NCI-H446 (cell line): Measurements from ENCODE around the gene PAWR.
A peak's percentile ranks its signal among the peaks of the same experiment; 100 is the strongest.
"Not testable (repeated sequence)": the region's sequence is repeated elsewhere in the genome, so short reads cannot be mapped to it uniquely, and the experiment has no call there.

Source experiments
- DNase-seq, 2 experiments: peaks; one replicate each; lab custom pipeline; 2025; lab: John Stamatoyannopoulos, UW

The PAWR gene

GRCh38 chr12:79648881-79649280 is 41.9 kb downstream of the PAWR start:
- no peak for DNase-seq

DNA sequence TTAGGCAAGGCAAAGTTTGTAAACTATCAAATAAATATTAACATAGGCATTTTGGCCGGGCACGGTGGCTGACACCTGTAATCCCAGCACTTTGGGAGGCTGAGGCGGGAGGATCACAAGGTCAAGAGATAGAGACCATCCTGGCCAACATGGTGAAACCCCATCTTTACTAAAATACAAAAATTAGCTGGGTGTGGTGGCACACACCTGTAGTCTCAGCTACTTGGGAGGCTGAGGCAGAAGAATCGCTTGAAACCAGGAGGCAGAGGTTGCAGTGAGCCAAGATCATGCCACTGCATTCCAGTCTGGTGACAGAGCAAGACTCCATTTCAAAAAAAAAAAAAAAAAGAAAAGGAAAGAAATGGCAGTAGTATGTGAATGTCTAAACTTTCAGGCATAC is 43.9 kb downstream of the PAWR start:
- not testable (repeated sequence) for DNase-seq

DNA sequence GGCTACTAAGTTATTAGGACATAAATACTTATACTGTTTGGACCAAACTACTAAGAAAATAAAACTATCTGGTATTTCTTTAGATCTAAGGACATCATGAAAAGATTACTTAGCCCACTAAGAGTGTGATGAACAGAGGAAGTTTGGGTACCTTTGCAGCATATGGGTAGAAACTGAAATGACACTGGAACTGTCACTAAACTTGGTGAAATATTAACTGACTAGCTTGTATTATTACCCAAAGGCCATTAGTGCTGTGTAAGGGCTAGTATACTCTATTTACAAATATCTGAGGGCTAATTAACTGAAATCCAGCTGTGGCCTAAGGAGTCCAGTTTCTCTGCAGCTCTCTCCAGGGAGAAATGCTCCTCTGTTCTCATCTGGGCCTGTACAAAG is 45.5 kb downstream of the PAWR start:
- no peak for DNase-seq

GRCh38 chr12:79644274-79645234 is 46.2 kb downstream of the PAWR start:
- DNase-seq: no peak

- no peak for DNase-seq
Measured at GRCh38 chr12:79643821-79644220, 46.9 kb downstream of the PAWR start.

- DNase-seq: no peak
Measured at GRCh38 chr12:79638490-79638889, 52.3 kb downstream of the PAWR start.

GRCh38 chr12:79637093-79637492 is 53.7 kb downstream of the PAWR start:
- DNase-seq: no peak

- no peak for DNase-seq
Measured at GRCh38 chr12:79635676-79636075, 55.1 kb downstream of the PAWR start.

GRCh38 chr12:79634957-79635471 is 55.8 kb downstream of the PAWR start:
- peak in 1 of 2 experiments; percentile 3 for DNase-seq

- no peak for DNase-seq
Measured at GRCh38 chr12:79629561-79629960, 61.2 kb downstream of the PAWR start.

- not testable (repeated sequence) for DNase-seq
Measured at GRCh38 chr12:79626735-79627134, 64.0 kb downstream of the PAWR start.

DNA sequence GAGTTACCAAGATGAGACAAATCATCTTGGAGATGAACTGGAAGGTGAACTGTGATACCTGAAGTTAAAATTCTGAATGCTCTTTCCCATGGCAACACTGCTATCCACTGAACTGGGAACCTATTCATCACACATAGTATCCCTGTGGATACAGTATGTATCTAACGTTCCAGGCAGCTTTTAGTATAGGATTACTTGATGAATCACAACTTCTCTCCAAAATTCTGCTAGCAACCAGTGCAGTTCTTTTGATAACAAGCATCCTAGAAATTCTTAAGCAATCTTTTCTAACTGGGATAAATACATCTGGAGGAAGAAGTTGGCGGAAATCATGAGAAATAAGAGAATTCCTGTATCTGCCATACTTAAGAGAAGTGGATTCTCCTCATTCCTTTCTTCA is 66.4 kb downstream of the PAWR start:
- no peak for DNase-seq

DNA sequence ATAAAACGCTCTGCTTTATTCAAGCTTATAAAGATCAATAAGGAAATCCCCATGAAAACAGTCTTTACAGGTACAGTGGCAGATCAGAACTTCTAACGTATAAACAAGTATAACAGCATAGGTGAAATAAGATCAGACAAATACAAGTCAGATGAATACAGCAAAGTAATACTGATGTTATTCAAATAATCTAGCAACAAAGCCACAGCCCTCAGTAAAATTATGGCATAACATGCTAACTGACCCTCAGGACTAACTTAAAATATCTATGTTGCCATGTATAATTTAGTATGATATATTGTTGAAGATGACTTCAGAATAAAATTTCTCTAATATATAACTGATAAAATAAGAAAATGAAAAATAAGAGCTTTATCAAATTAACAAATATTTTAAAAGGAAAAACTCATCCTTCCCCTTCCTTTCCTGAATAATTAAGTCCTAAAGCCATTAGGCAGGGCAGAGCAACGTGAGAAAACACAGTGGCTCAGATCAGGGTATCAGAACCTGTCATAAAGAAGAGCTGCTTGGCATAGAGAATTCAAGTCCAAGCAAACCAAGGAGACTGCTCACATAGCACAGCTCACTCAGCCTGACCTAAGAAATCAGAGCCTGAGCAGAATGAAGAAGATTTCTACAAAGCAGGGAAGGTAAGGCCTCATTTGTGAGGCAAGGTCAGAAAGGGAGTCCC is 70.7 kb downstream of the PAWR start:
- no peak for DNase-seq

DNA sequence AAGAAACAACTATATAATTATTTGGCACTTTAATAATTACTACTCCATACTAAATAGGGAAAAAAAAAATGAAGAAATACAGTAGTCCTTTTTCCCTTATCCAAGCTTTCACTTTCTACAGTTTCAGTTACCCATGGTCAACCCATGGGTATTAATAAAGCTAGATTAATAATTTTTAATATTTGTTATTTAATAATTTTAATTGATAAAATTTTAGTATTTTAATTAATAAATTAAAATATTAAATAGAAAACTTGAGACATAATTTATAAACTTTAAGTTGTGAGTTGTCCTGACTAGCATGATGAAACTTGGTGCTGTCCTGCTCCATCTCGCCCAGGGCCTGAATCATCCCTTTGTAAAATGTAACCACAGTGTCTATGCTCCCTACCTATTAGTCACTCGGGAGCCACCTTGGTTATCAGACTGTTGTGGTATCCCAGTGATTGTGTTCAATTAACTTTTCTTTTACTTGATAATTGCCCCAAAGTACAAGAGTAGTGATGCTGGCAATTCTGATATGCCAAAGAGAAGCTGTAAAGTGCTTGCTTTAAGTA is 71.8 kb downstream of the PAWR start:
- DNase-seq: no peak

- no peak for DNase-seq
Measured at GRCh38 chr12:79617696-79618095, 73.1 kb downstream of the PAWR start.

GRCh38 chr12:79615596-79616560 is 74.9 kb downstream of the PAWR start:
- no peak for DNase-seq

- no peak for DNase-seq
Measured at GRCh38 chr12:79614730-79615129, 76.0 kb downstream of the PAWR start.

DNA sequence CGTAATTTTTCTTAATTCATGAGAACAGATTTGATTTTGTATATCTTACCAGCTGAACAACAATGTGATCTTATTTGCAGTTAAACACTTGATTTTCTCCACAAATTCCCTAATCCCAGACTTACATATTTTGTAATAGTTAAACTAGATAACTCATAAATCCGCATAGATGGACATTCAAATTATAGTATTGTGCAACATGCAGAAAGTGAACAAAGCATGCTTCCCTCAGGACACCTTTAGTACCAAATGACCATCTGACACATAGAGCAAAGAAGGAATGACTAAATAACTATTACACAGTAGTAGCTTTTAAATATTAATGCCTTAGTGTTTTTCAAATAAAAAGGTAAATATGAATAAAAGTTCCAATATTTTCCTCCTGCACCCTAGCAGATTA is 88.9 kb downstream of the PAWR start:
- DNase-seq: no peak

DNA sequence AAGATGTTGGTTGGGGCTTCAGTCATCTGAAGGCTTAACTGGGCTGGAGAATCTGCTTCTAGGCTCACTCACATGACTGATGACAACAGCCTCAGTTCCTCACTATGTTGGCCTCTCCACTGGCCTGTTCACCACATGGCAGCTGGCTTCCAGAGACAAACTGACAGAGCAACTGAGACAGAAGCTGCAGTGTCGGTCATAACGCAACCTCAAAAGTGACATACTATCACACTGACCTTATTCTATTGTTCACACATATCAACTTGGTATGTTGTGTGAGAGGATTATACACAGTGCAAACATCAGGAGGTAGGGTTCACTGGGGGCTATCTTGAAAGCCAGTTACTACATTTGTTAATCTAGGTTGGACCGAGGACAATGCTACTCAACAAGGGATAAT is 92.9 kb downstream of the PAWR start:
- DNase-seq: no peak

DNA sequence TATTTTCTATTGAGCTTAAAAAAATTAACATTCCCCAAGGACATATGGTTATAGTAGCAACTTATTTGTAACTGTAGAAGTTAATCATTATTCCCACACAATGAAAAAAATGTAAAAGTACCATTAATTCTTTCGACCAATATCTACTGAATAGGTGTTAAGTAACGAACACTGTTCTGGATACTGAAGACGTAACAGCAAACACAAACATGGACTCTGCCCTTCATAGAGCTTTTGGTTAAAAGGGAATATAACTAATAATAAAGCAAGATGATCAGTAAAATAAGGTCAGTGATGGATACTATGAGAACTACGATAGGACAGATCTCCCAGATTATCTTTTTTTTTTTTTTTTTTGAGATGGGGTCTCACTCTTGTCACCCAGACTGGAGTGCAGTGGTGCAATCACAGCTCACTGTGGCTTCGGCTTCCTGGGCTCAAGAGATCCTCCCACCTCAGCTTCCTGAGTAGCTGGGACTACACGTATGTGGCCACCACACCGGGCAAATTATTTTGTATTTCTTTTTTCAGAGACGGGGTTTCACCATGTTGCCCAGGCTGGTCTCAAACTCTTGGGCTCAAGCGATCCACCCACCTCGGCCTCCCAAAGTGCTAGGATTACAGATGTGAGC is 93.9 kb downstream of the PAWR start:
- no peak for DNase-seq

- peak in 1 of 2 experiments; percentile 45 for DNase-seq
Measured at GRCh38 chr12:79595273-79595672, 95.5 kb downstream of the PAWR start.
